ENCODE data around the gene NAALADL2.
"Not testable (repeated sequence)": the region's sequence is repeated elsewhere in the genome, so short reads cannot be mapped to it uniquely, and the experiment has no call there.

Gene NAALADL2

GRCh38 chr3:175149675-175150074 lies 290.5 kb downstream of the NAALADL2 start:
- peak; percentile 100 for DNase-seq

- peak; percentile 94 for DNase-seq
Observed at GRCh38 chr3:175150812-175151401, 291.8 kb downstream of the NAALADL2 start.

- no peak for DNase-seq
Observed at GRCh38 chr3:175153595-175153994, 294.5 kb downstream of the NAALADL2 start.

GRCh38 chr3:175155172-175155571 lies 296.0 kb downstream of the NAALADL2 start:
- peak; percentile 70 for DNase-seq

GRCh38 chr3:175159202-175159601 lies 300.1 kb downstream of the NAALADL2 start:
- DNase-seq: no peak

- DNase-seq: no peak
Observed at GRCh38 chr3:175161291-175161690, 302.2 kb downstream of the NAALADL2 start.

- DNase-seq: peak; percentile 18
Observed at GRCh38 chr3:175163686-175164085, 304.6 kb downstream of the NAALADL2 start.

- DNase-seq: not testable (repeated sequence)
Observed at GRCh38 chr3:175173117-175173516, 314.0 kb downstream of the NAALADL2 start.

GRCh38 chr3:175176556-175176955 lies 317.4 kb downstream of the NAALADL2 start:
- DNase-seq: no peak

GRCh38 chr3:175179055-175179454 lies 319.9 kb downstream of the NAALADL2 start:
- no peak for DNase-seq

- DNase-seq: no peak
Observed at GRCh38 chr3:175184392-175184791, 325.3 kb downstream of the NAALADL2 start.

GRCh38 chr3:175185903-175186302 lies 326.8 kb downstream of the NAALADL2 start:
- no peak for DNase-seq

GRCh38 chr3:175186511-175186910 lies 327.4 kb downstream of the NAALADL2 start:
- DNase-seq: no peak

- no peak for DNase-seq
Observed at GRCh38 chr3:175187586-175187985, 328.5 kb downstream of the NAALADL2 start.

- DNase-seq: peak; percentile 33
Observed at GRCh38 chr3:175192536-175192935, 333.4 kb downstream of the NAALADL2 start.

GRCh38 chr3:175193815-175194518 lies 334.8 kb downstream of the NAALADL2 start:
- DNase-seq: no peak

GRCh38 chr3:175198991-175199783 lies 340.1 kb downstream of the NAALADL2 start:
- DNase-seq: no peak

GRCh38 chr3:175199961-175200360 lies 340.8 kb downstream of the NAALADL2 start:
- DNase-seq: no peak

GRCh38 chr3:175200391-175201095 lies 341.4 kb downstream of the NAALADL2 start:
- DNase-seq: no peak

GRCh38 chr3:175207361-175207760 lies 348.2 kb downstream of the NAALADL2 start:
- DNase-seq: no peak

GRCh38 chr3:175208326-175208725 lies 349.2 kb downstream of the NAALADL2 start:
- no peak for DNase-seq

- DNase-seq: no peak
Observed at GRCh38 chr3:175211466-175211865, 352.3 kb downstream of the NAALADL2 start.

- no peak for DNase-seq
Observed at GRCh38 chr3:175212896-175213295, 353.8 kb downstream of the NAALADL2 start.

All from COR-L47 (cell line).